OCI-LY7 (cell line): ENCODE measurements around the gene KDM2A. TPM values are rescaled to one million over a fixed set of nuclear protein-coding genes. Genes with fewer than 3 reads are reported as not detected.

ENCODE experiments used
- BruUV-seq: library from RNA; stranded (reverse); fragments of 400-500 nt; replicated peaks from 2 replicates; lab custom pipeline; 2021; lab: Mats Ljungman, UMichigan
- CTCF ChIA-PET: fragments of 300-600 bp; sonication (Branson Sonifier 250); formaldehyde crosslinking; loops from one replicate; lab custom pipeline; 2022; ENCODE audit warnings: antibody characterized with exemption; ENCODE audit not compliant: unreplicated experiment; lab: Charles Lee
- POLR2A ChIA-PET: fragments of 300-600 bp; sonication (Branson Sonifier 250); formaldehyde crosslinking; loops from one replicate; lab custom pipeline; 2022; ENCODE audit warnings: antibody characterized with exemption; lab: Charles Lee
- DNase-seq: peaks from one replicate; pipeline ENCODE4 v3.0.0-alpha.2; 2015; ENCODE audit warnings: low spot score
- H2AFZ ChIP-seq: fragments of 200-600 bp; sonication (generic), shearing (Covaris generic); 2 replicates; pipeline ENCODE4 v1.6.1; 2014; ENCODE audit warnings: mild to moderate bottlenecking, antibody characterized with exemption, low read length, moderate library complexity
- H3K27ac ChIP-seq: fragments of 200-600 bp; sonication (generic); 2 replicates; pipeline ENCODE4 v1.5.1; 2014; ENCODE audit warnings: mixed run types, low read depth, mild to moderate bottlenecking, moderate library complexity, low read length, inconsistent platforms; ENCODE audit not compliant: poor library complexity, severe bottlenecking
- H3K36me3 ChIP-seq: fragments of 200-600 bp; sonication (generic); 2 replicates; pipeline ENCODE4 v1.6.1; 2014; ENCODE audit warnings: mild to moderate bottlenecking, antibody characterized with exemption, low read length, moderate library complexity, mixed read lengths; ENCODE audit not compliant: insufficient read depth
- H3K4me1 ChIP-seq: fragments of 200-600 bp; sonication (generic); 2 replicates; pipeline ENCODE4 v1.5.1; 2014; ENCODE audit warnings: mild to moderate bottlenecking, low read length; ENCODE audit not compliant: insufficient read depth, poor library complexity, severe bottlenecking
- H3K4me2 ChIP-seq: fragments of 200-600 bp; sonication (generic); 2 replicates; pipeline ENCODE4 v1.6.1; 2014; ENCODE audit warnings: mild to moderate bottlenecking, low read length
- H3K4me3 ChIP-seq: fragments of 200-600 bp; sonication (generic); 2 replicates; pipeline ENCODE4 v1.5.1; 2014; ENCODE audit warnings: mild to moderate bottlenecking, low read depth, low read length; ENCODE audit not compliant: poor library complexity, severe bottlenecking
- H3K79me2 ChIP-seq: fragments of 200-600 bp; sonication (generic); 2 replicates; pipeline ENCODE4 v1.6.1; 2016; ENCODE audit warnings: low read depth, mild to moderate bottlenecking, low read length, moderate library complexity, mixed read lengths; ENCODE audit not compliant: insufficient read depth
- H3K9me2 ChIP-seq: fragments of 200-600 bp; sonication (generic); 2 replicates; pipeline ENCODE4 v1.6.1; 2016; ENCODE audit warnings: mild to moderate bottlenecking, low read length, mixed read lengths; ENCODE audit not compliant: insufficient read depth
- H3K9me3 ChIP-seq: fragments of 200-600 bp; sonication (generic); 2 replicates; pipeline ENCODE4 v1.6.1; 2014; ENCODE audit warnings: mild to moderate bottlenecking, mixed run types, low read length, mixed read lengths
- H4K20me1 ChIP-seq: fragments of 200-600 bp; sonication (generic); 2 replicates; pipeline ENCODE4 v1.6.1; 2014; ENCODE audit warnings: mild to moderate bottlenecking, antibody characterized with exemption, low read length, moderate library complexity, mixed read lengths; ENCODE audit not compliant: insufficient read depth
- EZH2phosphoT487 ChIP-seq: fragments of 200-600 bp; sonication (generic); IDR thresholded peaks from 2 replicates; pipeline ENCODE4 v1.6.1; 2018; ENCODE audit warnings: low read depth, borderline replicate concordance, mild to moderate bottlenecking, mixed run types, antibody characterized with exemption, low read length, moderate library complexity, mixed read lengths
- intact Hi-C: fragments of 100-400 bp; cut with micrococcal nuclease; formaldehyde crosslinking; loops from one replicate; pipeline ENCODE4 v1.10.0; 2022; ENCODE audit not compliant: unreplicated experiment
- total RNA-seq, 2 experiments: library from RNA; depleted of rRNA in 1 of 2; stranded (reverse); fragments of >200 nt in 1 of 2; shearing (Covaris generic) in 1 of 2; gene quantifications; 2 replicates each; pipeline ENCODE4 v1.2.3, GENCODE V29; 2014 to 2022
- TF ChIP-seq, protein P1 (sequence below): fragments of 200-600 bp; sonication (generic); conservative IDR thresholded peaks from 2 replicates; pipeline ENCODE4 v1.5.1; 2014; ENCODE audit warnings: mild to moderate bottlenecking, antibody characterized with exemption, low read length, moderate library complexity, mixed read lengths

The KDM2A gene
- total RNA-seq, 2 experiments from 2014 or later = 31.7 to 66.2 TPM

DNA sequence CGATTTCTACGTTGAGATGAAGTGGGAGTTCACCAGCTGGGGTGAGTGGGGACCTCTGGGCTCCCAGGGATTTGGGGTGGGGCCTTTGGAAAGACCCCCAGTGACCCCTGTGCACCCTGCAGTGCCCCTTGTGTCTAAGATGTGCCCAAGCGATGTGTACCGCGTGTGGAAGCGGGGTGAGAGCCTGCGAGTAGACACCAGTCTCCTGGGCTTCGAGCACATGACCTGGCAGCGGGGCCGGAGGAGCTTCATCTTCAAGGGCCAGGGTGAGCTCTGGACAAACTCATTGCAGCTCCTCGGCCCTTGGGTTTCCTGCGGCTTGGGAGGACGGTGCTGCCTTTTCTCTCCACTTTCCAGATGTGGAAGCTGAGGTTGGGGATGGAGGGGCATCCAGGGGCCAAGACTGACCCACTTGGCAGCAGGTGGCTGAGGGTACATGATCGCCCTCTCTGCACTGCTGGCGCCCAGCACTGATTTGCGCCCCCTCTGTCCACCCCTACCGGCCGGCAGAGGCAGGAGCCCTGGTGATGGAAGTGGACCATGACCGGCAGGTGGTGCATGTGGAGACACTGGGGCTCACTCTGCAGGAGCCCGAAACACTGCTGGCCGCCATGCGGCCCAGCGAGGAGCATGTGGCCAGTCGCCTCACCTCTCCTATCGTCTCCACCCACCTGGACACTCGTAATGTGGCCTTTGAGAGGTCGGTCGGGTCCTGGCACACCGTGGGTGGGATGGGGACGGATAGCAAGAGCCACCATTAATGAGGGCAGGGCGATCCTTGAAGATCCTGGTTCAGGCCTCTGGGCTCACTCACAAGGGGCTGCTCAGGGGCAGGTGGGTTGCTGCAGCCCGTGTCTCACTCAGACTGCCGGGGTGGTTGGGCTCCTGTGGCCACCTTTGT is 172.7 kb downstream of the KDM2A start:
- H3K79me2 ChIP-seq = peaks cover 18% of the 10 kb centered on the region; the same call in 1 of the 2 replicates

DNA sequence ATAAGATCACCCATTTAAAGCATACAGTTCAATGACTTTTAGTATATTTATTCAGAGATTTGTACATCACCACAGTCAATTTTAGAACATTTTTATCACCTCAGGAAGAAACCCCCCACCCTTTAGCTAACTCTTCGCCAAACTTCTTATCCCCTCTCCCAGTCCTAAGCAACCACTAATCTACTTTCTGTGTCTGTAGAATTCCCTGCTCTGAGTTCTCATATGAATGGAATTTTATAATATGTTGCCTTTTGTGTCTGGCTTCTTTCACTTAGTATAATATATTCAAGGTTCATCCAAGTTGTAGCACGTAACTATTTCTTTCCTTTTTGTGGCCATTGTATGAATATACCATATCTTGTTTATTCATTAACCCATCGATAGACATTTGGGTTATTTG is 173.6 kb downstream of the KDM2A start:
- Histone ChIP-seq H3K4me3 (no peak overlapping the region), H3K9me3 (peaks cover 28% of the 10 kb centered on the region), H3K4me1 (peaks cover 29% of the 10 kb centered on the region), H3K4me2 (peak overlapping the region; percentile 10; the same call in 1 of the 2 replicates), H3K79me2 (peaks cover 18% of the 10 kb centered on the region; the same call in 1 of the 2 replicates), H3K9me2 (no peaks in the 10 kb centered on the region), H4K20me1 (no peaks in the 10 kb centered on the region), H2AFZ (no peak overlapping the region), H3K36me3 (peaks cover 82% of the 10 kb centered on the region), H3K27ac (no peak overlapping the region)
- no TSS peak for BruUV-seq
- CTCF ChIA-PET = interaction anchor here (0.7 kb wide), 1 partner anchor 28 kb away, joined by 3 read pairs; no protein-coding TSS in a partner anchor
- POLR2A ChIA-PET = no interaction called here
- intact Hi-C loops = no loop called here
- DNase-seq = no peak
- TF ChIP-seq, protein P1, sequence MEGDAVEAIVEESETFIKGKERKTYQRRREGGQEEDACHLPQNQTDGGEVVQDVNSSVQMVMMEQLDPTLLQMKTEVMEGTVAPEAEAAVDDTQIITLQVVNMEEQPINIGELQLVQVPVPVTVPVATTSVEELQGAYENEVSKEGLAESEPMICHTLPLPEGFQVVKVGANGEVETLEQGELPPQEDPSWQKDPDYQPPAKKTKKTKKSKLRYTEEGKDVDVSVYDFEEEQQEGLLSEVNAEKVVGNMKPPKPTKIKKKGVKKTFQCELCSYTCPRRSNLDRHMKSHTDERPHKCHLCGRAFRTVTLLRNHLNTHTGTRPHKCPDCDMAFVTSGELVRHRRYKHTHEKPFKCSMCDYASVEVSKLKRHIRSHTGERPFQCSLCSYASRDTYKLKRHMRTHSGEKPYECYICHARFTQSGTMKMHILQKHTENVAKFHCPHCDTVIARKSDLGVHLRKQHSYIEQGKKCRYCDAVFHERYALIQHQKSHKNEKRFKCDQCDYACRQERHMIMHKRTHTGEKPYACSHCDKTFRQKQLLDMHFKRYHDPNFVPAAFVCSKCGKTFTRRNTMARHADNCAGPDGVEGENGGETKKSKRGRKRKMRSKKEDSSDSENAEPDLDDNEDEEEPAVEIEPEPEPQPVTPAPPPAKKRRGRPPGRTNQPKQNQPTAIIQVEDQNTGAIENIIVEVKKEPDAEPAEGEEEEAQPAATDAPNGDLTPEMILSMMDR = no peak
- no peak for TF ChIP-seq EZH2phosphoT487

More for the DNA sequence above, 172.7 kb downstream of the KDM2A start:
- CTCF ChIA-PET = interaction anchor here (0.6 kb wide), 1 partner anchor 88 kb away, joined by 3 read pairs; no protein-coding TSS in a partner anchor
- BruUV-seq = no TSS peak
- H3K36me3 ChIP-seq = peaks cover 83% of the 10 kb centered on the region
- TF ChIP-seq, protein P1 = no peak
- no peak for TF ChIP-seq EZH2phosphoT487
- H3K4me1 ChIP-seq = peaks cover 39% of the 10 kb centered on the region
- intact Hi-C loops = no loop called here
- H3K27ac ChIP-seq = no peak overlapping the region
- no peak overlapping the region for H3K4me2 ChIP-seq
- H3K9me2 ChIP-seq = no peaks in the 10 kb centered on the region
- no peak for DNase-seq
- H4K20me1 ChIP-seq = no peaks in the 10 kb centered on the region
- no peak overlapping the region for H3K4me3 ChIP-seq
- POLR2A ChIA-PET = interaction anchor here (0.5 to 1.0 kb wide), 2 partner anchors 29 to 95 kb away, joined by 3 read pairs; no protein-coding TSS in a partner anchor
- H3K9me3 ChIP-seq = peaks cover 28% of the 10 kb centered on the region
- H2AFZ ChIP-seq = no peak overlapping the region
